GM19239 (cell line): ENCODE data around the gene YTHDC2.
A peak's percentile ranks its signal among the peaks of the same experiment; 100 is the strongest.

ENCODE experiments used
- DNase-seq: peaks from one replicate; pipeline ENCODE4 v3.0.0; 2011; ENCODE audit warnings: low spot score; ENCODE audit not compliant: insufficient read length
- FAIRE-seq: peaks from 2 replicates; lab custom pipeline; 2011; peaks lifted over from hg19 to GRCh38; lab: Jason Lieb, UNC

YTHDC2 gene

DNA sequence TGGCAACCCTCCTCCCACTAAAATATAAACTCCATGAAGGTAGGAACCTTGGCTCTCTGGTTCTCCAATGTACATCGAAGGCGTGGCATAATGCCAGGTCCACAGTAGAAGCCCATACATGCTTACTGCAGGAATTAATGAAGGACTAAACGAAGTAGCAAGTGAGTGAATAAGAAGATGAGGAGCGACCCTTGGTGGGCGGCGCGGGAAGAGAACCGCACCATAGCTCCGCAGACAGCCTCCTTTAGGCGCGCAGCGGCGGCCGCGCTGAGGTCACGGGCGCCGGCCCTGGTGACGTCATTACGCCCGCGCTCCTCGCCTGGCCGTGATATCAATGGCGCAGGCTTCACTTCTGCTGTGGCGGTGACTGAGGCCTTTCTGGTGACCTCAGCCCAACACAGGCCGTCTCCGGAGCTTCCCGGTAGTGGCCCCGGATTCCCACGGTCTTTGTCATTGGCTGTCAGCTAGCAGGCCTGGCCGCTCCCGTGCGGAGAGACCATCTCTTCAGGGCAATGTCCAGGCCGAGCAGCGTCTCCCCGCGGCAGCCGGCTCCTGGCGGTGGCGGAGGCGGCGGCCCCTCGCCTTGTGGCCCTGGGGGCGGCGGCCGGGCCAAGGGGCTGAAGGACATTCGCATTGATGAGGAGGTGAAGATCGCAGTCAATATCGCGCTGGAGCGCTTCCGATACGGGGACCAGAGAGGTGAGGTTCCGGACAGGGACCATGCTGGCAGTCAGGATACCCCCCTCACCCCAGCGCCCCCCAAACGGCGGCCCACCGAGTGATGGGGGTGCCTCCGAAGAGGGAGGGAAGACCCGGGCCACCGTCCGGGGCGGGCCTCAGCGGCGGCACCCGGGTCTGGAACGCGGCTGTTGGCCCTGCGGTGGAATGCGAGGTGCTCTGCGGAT lies at the start of gene YTHDC2:
TSS of gene YTHDC2 (plus strand) at position 311 of the 905 bp plus-strand sequence. CDS start at position 513, 202 bp downstream.
- DNase-seq (peak; percentile 48), FAIRE-seq (peak; percentile 93)

DNA sequence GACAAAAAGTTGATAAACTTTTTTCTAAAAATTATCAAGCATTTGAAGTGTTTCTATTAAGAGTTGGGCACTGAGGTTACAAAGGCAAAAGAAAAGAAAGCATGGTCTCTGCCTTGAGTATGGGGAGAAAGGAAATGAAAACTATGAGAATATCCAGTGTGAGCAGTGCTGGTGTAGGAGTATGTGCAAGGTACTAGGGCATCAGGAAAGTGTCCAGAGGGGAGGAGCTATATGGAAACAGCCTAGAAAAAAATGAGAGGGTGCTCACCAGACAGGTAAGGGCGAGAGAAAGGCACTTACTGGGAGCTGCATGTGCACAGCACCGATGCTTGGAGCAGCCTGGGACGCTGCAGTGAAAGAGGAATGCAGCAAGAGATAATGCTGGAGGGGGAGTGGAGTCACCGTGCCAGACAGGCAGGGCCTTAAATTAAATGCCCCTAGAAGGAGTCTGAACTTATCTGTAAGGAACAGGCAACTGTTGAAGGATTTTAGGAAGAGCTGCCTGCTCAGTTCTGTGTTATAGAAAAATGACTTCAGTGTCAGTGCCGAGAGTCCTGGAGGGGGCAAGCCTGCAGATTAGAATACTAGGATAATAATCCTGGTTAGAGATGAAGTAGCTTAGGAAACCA lies 39.3 kb upstream of the YTHDC2 start:
- FAIRE-seq (no peak), DNase-seq (no peak)

DNA sequence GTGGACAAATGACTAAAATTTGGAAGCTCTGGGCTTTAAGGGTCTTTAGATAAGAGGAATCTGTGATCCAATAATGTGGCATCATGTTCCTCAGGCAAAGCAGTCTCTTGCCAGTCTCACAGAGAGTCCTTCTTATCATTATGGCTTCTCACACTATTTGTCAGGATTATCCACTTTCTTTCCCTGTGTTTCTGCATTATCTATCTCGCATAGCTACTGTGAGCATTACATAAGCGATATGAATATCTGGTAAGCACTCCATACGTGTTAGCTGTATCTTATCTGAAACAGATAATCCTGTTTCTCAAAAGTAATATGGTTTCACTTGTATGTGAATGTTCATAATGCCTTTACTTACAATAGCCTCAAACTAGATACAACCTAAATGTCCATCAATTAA lies 34.8 kb upstream of the YTHDC2 start:
- no peak for FAIRE-seq
- DNase-seq, result no peak

DNA sequence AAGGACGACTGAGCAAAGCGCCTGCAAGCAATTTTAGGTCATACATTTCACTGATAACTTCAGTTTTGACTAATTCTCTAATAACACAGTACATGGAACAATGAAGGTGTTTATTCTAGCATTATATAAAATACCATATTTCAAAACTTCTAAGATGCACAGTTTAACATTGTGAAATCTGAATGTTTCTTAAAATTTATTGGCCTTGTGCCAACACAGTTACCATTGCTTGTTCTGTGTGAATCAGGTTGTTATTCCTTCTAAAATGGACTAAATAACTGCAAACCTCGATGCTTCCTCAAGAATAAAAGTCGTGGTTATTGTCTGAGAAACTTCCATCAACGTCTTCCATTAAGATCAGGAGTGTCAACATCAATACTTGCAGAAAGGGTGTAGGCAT lies 33.3 kb upstream of the YTHDC2 start:
- no peak for DNase-seq
- no peak for FAIRE-seq

DNA sequence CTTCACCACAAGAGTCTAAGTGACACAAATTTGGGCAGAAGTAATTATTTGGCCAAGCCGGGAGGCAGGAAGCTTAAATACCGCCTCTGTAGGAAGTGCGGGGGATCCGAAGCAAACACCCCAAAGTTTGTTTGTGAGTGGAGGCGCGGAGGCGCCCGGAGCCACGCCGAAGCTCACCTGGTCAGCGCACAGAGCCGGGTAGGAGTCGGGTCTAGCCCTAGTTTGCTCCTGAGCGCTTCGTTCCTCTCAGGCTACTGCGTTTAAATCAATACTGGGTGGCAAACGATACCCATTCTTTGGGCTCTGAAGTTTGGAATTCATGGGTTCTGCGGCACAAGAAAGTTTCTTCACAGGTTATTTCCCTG lies 26.1 kb upstream of the YTHDC2 start:
- no peak for DNase-seq
- no peak for FAIRE-seq

DNA sequence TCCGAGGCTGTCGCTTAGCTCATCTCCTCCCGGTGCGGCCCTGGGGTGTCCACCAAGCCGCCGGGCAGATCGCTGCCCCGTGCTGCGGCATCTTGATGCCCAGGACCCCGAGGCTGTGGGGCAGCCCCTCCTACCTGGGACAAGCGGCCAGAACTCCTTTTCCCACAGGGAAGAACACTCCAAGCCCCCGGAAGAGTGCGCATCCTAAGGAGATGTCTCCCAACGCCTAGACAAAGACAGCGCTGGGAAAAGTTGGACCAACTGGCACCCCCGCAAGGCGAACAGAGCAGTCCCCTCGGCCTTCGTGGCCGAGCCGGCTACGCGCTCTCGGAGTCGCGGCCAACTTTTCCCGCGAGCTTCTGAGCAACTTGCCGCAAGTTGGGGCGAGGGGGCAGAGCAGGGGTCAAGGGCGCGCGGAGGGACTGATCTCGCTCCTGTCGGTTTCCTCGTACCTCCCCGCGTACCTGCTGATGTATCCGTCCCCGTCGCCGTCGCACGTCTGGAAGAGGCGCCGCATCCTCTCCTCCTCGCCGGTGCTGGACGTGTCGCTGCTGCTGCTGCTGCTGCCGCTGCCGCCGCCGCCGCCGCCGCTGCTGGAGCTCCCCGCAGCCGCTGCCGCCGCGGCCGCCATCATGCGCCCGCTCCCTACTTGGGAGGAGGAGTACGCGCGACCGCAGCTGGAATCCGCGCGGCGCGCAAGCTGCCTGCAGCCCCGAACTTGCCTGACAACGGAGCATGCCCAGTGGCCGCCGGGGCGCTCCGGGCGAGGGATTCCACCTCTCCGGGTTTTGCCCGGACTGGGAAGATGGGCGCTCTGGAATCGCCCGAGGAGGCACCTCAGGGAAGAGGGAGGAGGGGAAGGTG lies 25.5 kb upstream of the YTHDC2 start, which contains the start of gene MCC:
TSS of gene MCC (minus strand) at position 673 of the 864 bp plus-strand sequence.
- DNase-seq (peak; percentile 17), FAIRE-seq (no peak)

DNA sequence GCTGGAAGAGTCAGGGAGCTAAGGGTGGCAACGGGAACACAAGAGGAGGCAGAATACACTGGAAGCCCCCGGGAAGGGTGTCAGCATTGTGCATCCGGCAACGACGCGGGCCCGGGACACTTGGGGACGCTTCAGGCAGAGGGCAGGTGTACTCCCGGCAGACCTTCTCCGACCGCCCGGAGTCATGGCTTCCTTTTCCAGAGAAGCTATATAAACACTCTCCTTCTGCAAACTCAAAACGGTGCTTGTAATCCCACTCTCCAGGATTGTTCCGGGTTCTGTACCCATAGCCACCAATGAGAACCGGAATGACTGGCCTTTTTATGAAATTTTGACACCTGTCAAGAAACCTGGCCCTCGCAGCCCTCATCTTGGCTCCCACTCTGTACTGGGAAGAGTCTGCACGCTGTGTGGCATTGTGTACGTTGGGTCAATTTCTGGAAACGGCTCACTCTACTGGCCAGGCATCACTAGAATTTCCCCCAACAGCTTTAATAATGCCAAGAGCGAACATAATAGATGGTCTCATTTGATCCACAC lies 24.8 kb upstream of the YTHDC2 start:
- no peak for FAIRE-seq
- DNase-seq, result no peak

DNA sequence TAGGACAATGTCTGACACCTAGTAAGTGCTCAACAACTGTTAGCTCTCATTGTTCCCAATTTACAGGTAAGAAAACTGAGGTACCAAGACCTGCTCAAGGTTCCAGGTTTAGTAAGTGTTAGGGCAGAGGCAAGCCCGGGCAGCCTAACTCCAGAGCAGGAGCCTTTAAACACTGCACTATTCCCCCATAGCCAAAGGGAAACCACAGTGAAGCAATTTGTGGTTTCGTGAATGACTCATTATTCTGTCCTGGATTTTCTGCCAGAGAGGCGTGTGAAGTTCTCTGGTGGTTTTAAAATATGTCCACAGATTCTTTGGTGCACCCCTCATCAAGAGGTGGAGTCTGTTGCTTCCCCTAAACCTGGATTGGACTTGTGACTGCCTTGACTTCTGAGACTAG lies 24.2 kb upstream of the YTHDC2 start:
- DNase-seq (no peak), FAIRE-seq (no peak)

DNA sequence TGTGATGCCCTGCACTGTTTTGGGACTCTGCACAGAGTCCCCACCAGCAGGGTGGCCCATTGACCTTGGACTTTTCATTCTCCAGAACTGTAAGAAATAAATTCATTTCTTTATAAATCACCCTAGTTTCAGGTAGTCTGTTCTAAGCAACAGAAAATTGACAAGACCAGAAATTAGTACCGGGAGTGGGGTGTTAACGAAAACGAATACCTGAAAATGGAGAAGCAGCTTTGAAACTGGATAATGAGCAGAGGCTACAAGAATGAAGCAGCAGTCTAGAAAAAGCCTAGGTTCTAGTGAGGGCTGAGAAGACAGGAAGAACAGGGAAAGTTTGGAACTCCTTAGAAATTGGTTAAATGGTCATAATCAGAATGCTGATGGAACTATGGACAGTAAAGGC lies 23.2 kb upstream of the YTHDC2 start:
- DNase-seq (no peak), FAIRE-seq (no peak)

DNA sequence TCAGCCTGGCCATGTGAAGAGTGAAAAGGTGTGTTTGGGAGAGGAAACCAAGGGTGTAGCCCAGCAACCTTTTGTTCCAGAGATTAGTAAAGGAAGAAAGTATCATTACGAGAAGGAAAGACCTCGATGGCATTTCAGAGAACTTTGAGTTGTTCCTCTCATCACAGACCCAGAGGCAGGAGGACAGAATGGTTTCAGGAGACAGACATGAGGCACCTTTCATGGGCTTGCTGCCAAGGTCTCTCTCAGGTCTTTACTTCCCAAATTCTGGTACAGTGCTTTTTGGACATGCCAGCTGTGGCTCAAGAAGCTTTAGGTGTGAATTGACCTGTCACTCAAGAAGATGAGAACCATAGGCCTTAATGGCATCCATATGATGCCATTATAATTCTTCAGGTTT lies 22.5 kb upstream of the YTHDC2 start:
- DNase-seq (no peak), FAIRE-seq (no peak)

DNA sequence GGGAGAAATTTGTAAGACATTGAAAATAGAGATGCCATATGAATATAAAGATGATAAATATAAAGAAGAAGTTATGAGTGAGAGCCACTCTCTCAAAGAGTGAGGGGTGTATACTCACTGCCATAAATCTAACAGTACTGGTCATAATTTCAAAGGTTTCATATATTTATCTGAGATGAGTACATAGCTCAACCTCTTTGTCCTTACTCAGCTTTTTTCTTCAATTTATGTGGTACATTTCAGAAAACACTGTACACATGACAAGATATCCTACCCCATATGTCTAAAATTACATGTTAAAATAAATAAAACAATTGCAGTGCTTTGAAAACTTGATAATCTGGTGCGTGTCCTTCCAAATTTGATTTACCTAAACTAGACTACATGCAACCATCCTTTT lies 20.0 kb upstream of the YTHDC2 start:
- FAIRE-seq (no peak), DNase-seq (no peak)

DNA sequence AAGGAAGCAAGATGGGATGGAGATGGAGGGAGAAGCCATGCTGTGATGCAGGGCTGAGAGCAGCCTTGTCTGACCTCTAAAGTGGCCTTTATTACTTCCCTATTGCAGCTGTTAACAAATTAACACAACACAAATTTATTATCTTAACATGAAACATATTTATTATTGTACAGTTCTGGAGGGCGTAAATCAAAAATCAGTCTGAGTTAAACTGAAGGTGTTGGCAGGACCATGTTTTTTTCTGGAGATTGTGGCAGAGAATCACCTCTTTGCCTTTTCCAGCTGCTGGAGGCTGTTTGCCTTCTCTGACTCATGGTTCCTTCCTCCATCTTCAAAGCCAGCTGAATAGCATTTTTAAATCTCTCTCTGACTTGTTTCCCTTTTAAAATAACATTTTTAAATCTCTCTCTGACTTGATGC lies 18.1 kb upstream of the YTHDC2 start:
- FAIRE-seq (no peak), DNase-seq (no peak)

DNA sequence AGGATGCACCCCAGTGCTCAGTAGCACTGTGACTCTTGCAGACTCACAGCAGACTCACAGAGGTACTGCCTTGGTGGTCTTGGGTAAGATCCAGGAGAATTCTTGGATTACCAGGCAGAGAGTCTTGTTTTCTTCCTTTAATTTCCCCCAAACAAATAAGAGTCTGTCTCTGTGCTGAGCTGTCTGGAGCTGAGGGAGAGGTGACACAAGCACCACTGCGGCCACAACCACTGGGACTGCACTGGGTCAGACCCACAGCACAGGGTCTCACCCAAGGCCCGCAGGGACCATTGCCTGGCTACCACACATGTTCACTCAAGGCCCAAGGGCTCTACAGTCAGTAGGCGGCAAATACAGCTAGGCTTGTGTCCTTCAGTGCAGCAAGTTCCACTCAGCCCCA lies 11.4 kb upstream of the YTHDC2 start:
- no peak for FAIRE-seq
- no peak for DNase-seq

DNA sequence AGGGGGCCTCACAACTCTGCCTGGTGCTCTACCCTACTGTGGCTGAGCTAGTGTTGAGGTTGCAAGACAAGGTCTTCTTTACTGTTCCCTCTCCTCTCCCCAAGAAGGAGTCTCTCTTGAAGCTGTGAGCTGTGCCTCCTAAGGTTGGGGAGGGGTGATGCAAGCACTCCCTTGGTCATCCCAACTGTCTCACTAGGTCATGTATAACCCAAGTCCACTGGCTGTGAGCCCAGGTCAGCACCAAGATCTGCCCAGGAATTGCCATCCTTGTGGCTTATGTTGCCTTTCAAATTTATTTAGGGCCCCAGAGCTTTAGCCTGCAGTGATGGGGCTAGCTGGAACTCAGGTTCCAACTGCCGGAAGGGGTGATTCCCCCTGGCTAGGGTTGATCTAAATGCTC lies 10.3 kb upstream of the YTHDC2 start:
- FAIRE-seq, result no peak
- DNase-seq, result no peak

DNA sequence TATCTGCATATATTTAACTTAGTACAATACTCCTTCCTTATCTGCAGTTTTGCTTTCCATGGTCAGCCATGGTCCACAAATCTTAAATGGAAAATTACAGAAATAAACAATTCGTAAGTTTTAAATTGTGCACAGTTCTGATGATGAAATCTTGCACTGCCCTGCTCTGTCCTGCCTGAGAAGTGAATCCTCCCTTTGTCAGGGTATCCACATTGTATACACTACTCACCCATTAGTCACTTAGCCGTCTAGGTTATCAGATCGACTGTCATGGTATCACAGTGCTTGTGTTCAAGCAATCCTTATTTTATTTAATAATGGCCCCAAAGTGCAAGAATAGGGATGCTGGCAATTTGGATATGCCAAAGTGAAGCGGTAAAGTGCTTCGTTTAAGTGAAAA lies 8.3 kb upstream of the YTHDC2 start:
- FAIRE-seq (no peak), DNase-seq (no peak)

DNA sequence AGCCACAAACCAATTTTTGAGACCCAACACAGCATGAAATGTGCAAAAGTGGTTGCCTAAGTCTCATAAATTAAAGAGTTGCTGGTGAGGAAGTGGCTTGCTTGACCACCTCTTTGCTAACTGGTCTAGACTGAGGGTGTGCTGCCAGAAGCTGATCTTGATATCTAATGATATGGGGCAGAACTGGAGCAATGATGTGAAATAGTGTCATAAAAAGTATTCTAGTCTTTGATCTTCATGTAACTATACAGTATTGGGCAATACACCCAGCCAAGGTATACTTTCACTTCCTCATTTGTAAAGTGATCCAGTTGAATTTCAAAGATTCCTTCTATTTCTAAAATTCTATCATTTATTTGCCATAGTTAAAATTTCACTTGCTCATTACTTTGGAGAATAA lies 5.9 kb upstream of the YTHDC2 start:
- no peak for FAIRE-seq

DNA sequence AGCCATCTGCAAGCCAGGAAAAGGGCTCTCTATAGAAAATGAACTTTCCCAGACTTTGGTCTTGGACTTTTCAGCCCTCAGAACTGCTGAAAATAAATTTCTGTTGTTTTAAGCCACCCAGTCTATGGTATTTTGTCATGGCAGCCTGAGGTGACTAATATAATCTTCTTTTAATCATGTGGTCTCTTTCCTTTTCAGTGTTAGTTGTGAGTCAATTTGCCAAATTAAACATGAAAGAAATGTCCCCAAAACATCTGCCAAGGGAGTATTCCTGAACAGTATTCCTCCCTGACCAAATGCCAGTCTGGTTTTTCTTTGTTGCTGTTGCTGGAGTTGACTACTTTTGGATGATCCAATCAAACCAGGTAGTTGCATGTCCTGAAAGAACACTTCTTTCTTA lies 4.7 kb upstream of the YTHDC2 start:
- FAIRE-seq (no peak), DNase-seq (no peak)

More for the DNA sequence above, 5.9 kb upstream of the YTHDC2 start:
- DNase-seq, result no peak

DNA sequence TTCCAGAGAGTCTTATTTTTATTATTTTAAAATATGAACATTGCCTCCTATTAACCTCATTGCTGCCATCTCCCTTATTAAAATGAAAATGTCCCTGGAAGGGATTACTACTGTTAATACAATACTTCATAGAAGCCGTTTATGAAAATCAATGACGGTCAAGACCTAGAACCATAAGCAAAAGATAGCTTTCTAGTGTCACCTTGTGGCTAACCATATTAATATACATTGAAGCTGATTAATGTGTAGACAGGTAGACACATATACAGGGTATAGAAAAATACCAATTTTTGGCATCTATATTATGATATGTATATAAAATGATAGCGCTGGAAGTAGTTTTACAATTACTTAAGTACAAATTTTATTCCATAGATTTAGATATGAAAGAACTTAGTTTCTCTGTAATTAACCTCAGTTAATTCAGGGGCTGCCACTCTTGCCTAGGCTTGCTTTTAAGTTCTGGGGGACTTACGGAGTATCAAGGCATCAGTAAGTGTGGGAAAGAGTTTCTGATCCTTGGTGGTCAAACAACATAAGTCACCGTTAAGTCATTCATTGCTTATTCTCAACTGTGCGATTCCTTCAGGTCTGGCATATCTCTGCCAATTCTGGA lies 2.5 kb upstream of the YTHDC2 start:
- FAIRE-seq, result peak; percentile 70
- no peak for DNase-seq

DNA sequence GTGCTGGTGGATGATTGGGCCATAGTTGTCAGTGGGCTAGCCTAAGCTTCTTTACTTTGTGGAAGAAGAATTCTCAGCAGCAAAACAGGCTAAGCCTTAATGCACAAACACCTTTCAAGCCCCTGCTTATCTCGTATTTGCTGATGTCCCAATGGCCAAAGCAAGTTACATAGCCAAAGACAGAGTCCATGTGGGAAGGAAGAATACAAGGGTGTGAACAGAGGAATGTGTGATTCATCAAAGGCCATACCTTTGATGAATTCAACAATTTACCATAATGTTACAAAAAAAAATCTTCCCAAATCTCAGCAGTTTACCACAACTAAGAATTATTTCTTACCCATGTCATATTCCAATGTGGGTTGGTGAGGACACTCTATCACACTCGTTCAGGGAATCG lies 1.2 kb upstream of the YTHDC2 start:
- FAIRE-seq, result no peak
- DNase-seq, result no peak

DNA sequence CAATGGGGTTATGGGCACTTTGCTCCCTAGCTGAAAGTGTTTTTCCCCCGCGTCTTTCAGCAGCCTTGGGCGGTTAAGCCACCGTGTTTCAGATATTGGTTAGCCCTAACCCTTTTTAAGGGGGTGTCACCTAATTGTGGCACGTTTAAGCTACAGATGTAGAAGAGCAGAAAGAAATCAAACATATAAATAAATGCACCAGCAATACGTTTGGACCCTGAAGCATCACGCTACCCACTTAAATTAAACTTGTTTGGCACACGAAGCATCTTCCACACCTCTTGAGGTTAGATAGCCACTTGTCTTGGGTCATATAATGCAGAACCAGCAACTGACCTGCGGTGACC lies 768 bp downstream of the YTHDC2 start:
- FAIRE-seq (peak; percentile 11), DNase-seq (no peak)
